ENCODE data around the gene SLC7A4. TPM values are rescaled to one million over a fixed set of nuclear protein-coding genes. Genes with fewer than 3 reads are reported as not detected.

The SLC7A4 gene
- total and polyA plus RNA-seq, 10 of the 15 experiments (the other 5 are each of a cell fraction or from before 2014, with no cell fraction given) = 0.06 to 0.25 (median 0.14) TPM; not detected in 6

GRCh38 chr22:21026783-21027692 is 5.3 kb downstream of the SLC7A4 start:
- intact Hi-C loops (cut with micrococcal nuclease; ENCODE audit: unreplicated experiment) (no loop called here), in situ Hi-C loops (cut with MboI) (no loop called here)
- ChIA-PET POLR2A (no interaction called here), RAD21 (ENCODE audit: unreplicated experiment) (no interaction called here), SMC1A (ENCODE audit: uncharacterized antibody, unreplicated experiment) (no interaction called here), CTCF (no interaction called here)
- Histone ChIP-seq H3K4me1 (ENCODE audit: control insufficient read depth, insufficient read depth, low read length) (peaks cover 7% of the 10 kb centered on the region), H2AFZ (ENCODE audit: control insufficient read depth, low read depth, low read length) (no peak overlapping the region), H3K27me3 (replicated peaks in 1 of 2; ENCODE audit: control insufficient read depth in 2 of 2, insufficient read depth in 2 of 2, low read length in 1 of 2) (no peaks in the 10 kb centered on the region), H3K9ac (ENCODE audit: control insufficient read depth, insufficient read depth, low read length) (no peak overlapping the region), H3K79me2 (ENCODE audit: control insufficient read depth, insufficient read depth, low read length) (no peaks in the 10 kb centered on the region), H3K9me3 (replicated peaks; ENCODE audit: control insufficient read depth, insufficient read depth, low read length) (no peaks in the 10 kb centered on the region), H3K36me3 (ENCODE audit: control insufficient read depth in 2 of 2, insufficient read depth in 2 of 2, low read length in 1 of 2) (no peaks in the 10 kb centered on the region), H4K20me1 (ENCODE audit: control insufficient read depth, insufficient read depth) (no peaks in the 10 kb centered on the region), H3K4me3 (no peak overlapping the region), H3K4me2 (ENCODE audit: control insufficient read depth, insufficient read depth) (no peak overlapping the region), H3K27ac (ENCODE audit: control insufficient read depth, insufficient read depth) (no peak overlapping the region)
- DNase-seq (ENCODE audit: low read depth, low spot score) (no peak), ATAC-seq (no peak), FAIRE-seq (no peak)
- BruUV-seq (replicated peaks) = no TSS peak
- WGBS (ENCODE audit: insufficient coverage, insufficient replicate concordance, low lambda C conversion rate, missing lambda C conversion rate) = 31% methylated on average over 14 of the region's 14 CpGs
- TF ChIP-seq CHD1 (IDR thresholded peaks at IDR 0.05; ENCODE audit: low read depth, low read length) (no peak), IKZF1 (conservative IDR thresholded peaks at IDR 0.05) (no peak), RELA (IDR thresholded peaks at IDR 0.05; ENCODE audit: borderline replicate concordance, partially characterized antibody) (no peak), JUNB (IDR thresholded peaks at IDR 0.05) (no peak), YBX1 (IDR thresholded peaks at IDR 0.05) (no peak), ZNF207 (IDR thresholded peaks at IDR 0.05; ENCODE audit: borderline replicate concordance) (no peak), CREB1 (IDR thresholded peaks at IDR 0.05; ENCODE audit: low read depth) (no peak), SREBF2 (IDR thresholded peaks at IDR 0.05; ENCODE audit: low read length) (no peak), MYC (IDR thresholded peaks at IDR 0.05; ENCODE audit: insufficient read depth, insufficient read length, insufficient replicate concordance, low read length, severe bottlenecking) (no peak), FOS (IDR thresholded peaks at IDR 0.05; ENCODE audit: borderline replicate concordance, extremely low read depth, insufficient read length) (no peak), EED (IDR thresholded peaks at IDR 0.05; ENCODE audit: low read depth) (no peak), TCF3 (IDR thresholded peaks at IDR 0.05; ENCODE audit: borderline replicate concordance, insufficient read depth, low read depth, low read length) (no peak), SMAD1 (IDR thresholded peaks at IDR 0.05; ENCODE audit: low read depth, partially characterized antibody) (no peak), MEF2B (IDR thresholded peaks at IDR 0.05; ENCODE audit: partially characterized antibody, poor library complexity, severe bottlenecking) (no peak), SMC3 (IDR thresholded peaks at IDR 0.05; ENCODE audit: borderline replicate concordance, low read length) (no peak), ZNF687 (IDR thresholded peaks at IDR 0.05) (no peak), RAD51 (IDR thresholded peaks at IDR 0.05) (no peak), CEBPZ (IDR thresholded peaks at IDR 0.05; ENCODE audit: low read depth, low read length) (no peak)

Measured in GM12878 (cell line).